ENCODE measurements around the gene LPIN3.
A peak's percentile ranks its signal among the peaks of the same experiment; 100 is the strongest.

The LPIN3 gene

GRCh38 chr20:41327178-41327577 lies 13.4 kb upstream of the LPIN3 start:
- no peak for DNase-seq (ENCODE audit: low read depth)

- DNase-seq (ENCODE audit: low read depth): peak; percentile 40
These were observed 10.9 kb upstream of the LPIN3 start for GRCh38 chr20:41329435-41330342.

DNA sequence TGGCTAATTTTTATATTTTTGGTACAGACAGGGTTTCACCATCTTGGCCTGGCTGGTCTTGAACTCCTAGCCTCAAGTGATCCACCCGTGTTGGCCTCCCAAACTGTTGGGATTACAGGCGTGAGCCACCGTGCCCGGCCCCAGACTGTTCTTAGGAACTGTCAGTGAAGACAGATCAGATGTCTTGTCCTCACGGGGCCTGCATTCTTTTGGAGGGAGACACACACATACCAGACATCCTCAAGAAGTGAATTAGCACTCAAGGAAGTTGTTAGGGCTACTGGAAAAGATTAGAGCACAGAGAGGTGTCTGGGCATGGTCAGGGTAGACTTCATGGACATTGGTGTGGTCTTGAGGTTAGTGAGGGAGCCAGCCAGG lies 10.3 kb upstream of the LPIN3 start:
- no peak for DNase-seq (ENCODE audit: low read depth)

DNA sequence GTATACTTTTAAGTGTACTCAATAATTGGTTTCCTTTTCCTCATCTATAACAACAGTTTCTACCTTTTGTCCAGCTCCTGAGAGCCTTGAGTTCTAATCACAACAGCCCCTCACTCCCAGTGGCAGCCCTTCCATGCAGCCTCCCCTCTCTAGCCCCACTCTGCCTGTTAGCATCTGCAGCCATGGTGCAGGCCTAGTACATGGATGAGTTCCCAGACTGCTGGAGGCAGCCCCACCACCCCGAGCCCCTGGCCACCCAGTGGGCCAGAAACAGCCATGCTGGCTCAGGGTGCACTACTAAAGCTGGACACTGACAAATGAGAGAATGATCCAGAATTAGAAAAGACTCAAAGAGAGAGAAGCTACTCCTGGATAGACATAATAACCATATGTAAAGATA lies 9.7 kb upstream of the LPIN3 start:
- no peak for DNase-seq (ENCODE audit: low read depth)

- DNase-seq (ENCODE audit: low read depth): no peak
These were observed 8.9 kb upstream of the LPIN3 start for GRCh38 chr20:41331731-41332130.

- DNase-seq (ENCODE audit: low read depth): no peak
These were observed 6.6 kb upstream of the LPIN3 start for GRCh38 chr20:41334036-41334435.

GRCh38 chr20:41334443-41335421 lies 5.9 kb upstream of the LPIN3 start:
- no peak for DNase-seq (ENCODE audit: low read depth)

GRCh38 chr20:41335591-41335990 lies 5.0 kb upstream of the LPIN3 start:
- no peak for DNase-seq (ENCODE audit: low read depth)

DNA sequence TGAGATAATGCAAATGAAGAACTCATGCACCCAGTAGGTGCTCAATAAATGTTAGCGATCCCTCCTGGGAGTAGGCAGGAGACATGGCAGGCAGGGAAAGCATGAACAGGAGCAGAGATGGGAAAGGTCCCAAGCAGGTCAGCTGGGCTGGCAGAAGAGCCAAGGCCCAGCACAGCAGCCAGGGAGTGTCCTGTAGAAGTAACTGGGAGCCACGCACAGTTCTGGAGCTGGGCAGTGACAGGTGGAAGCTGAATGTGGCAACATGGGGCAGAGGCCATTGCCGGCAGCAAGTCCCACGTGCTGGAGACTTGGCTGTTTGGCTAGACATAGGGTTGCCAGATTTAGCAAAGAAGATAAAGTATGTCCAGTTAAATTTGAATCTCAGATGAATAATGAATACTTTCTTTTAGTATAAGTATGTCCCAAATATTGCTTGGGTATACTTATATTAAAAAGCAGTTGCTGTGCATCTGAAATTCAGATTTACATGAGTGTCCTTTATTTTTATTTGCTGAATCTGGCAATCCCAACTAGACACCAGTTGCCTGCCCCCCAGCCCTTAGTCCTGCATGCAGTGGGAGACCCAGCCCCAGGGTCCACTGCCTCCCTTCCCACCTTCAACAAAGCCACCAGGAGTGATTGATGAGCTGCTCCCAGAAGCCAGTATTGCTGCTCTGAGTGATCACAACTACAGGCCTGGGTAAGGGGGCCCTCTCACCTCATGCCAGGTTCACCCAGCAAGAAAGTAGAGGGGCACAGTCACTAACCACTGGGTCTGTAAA lies 3.7 kb upstream of the LPIN3 start:
- no peak for DNase-seq (ENCODE audit: low read depth)

DNA sequence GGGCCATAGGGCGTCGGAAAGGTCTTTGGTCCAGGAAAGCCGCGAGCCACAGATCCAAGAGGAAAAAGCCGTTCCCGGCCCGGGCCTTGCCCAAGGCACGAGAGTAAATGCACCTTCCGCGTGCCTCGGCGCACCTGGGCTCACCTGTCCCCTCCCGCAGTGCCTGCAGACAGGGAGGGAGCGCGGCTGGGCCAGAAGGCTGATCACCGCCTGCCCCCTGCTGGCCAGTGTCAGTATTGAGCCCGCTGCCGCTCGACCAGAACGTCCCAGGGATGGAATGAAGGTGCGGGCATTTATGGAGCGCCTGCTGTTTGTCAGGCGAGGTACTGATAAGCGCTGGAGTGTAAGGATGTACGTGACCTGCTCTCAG lies 679 bp upstream of the LPIN3 start:
- DNase-seq (ENCODE audit: low read depth): peak; percentile 65

DNA sequence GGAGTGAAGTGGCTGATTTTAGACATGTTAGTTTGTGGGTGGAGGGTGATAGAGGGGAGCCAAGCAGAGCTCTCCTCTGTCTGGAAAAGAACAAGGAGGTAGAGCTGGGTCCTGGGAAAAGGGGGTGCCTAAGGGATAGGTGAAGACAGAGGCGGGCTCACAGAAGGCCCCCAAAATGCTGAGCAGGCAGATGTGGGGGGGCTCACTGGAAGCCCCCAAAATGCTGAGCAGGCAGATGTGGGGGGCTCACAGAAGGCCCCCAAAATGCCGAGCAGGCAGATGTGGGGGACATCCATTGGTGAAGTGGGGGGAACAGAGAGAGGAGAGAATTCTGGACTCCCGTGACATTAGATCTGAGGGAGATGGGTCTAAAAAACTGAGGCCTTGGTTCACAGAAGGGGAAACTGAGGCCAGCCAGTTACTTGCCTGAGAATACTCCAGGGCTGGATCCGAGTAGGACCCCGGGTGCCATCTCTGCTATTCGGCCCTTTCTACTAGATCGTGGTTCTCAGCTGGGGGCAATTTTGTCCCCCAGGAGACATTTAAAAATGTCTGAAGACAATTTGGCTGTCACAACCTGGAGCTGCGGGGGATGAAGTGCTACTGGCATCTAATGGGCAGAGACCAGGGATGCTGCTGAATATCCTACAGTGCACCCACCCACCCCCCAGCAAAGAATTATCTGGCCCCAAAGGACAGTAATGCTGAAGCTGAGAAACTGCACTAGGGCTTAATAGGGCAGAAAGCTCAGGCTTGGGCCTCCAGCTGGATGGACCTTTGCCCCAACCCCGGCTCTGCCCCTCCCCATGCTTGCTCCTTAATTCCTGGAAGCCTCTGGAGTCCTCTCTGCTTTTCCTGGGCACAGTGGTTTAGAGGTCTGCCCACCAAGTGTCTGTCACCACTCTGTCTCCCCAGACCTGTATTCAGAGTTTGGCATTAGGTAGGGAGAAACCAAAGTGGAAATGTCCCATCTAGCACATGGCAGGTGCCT lies 2.1 kb downstream of the LPIN3 start:
- DNase-seq (ENCODE audit: low read depth): no peak

- no peak for DNase-seq (ENCODE audit: low read depth)
These were observed 3.9 kb downstream of the LPIN3 start for GRCh38 chr20:41344477-41344876.

- DNase-seq (ENCODE audit: low read depth): no peak
These were observed 4.5 kb downstream of the LPIN3 start for GRCh38 chr20:41344938-41345728.

GRCh38 chr20:41345729-41346067 lies 5.1 kb downstream of the LPIN3 start:
- DNase-seq (ENCODE audit: low read depth): no peak

GRCh38 chr20:41347523-41348429 lies 7.2 kb downstream of the LPIN3 start:
- no peak for DNase-seq (ENCODE audit: low read depth)

DNA sequence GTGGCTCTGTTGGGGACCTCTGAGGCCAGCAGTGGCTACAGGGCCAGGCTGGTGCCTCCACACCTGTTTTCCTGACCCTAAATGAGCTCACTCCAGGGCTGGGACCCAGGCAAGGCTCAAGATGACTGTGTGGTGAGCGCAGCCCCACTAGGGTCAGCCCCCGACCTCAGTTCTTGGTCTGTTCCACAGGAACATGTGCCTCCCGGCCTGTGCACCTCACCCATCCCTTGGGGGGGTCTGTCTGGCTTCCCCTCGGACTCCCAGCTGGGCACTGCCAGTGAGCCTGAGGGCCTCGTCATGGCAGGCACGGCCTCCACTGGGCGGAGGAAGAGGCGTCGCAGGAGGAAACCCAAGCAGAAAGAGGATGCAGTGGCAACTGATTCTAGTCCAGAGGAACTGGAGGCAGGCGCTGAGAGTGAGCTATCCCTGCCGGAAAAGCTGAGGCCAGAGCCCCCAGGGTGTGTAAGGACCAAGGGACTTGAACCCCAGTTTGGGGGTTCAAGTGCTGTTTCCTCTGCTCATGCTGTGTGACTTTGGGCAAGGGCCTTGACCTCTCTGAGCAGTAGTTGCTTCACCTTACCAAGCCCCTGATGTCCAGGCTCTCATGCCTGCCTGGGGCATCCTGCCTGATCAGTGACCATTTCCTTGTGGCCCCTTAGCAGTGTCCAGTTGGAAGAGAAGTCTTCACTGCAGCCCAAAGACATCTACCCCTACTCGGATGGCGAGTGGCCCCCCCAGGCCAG lies 8.0 kb downstream of the LPIN3 start:
- DNase-seq (ENCODE audit: low read depth): no peak

GRCh38 chr20:41349266-41349665 lies 8.6 kb downstream of the LPIN3 start:
- DNase-seq (ENCODE audit: low read depth): no peak

DNA sequence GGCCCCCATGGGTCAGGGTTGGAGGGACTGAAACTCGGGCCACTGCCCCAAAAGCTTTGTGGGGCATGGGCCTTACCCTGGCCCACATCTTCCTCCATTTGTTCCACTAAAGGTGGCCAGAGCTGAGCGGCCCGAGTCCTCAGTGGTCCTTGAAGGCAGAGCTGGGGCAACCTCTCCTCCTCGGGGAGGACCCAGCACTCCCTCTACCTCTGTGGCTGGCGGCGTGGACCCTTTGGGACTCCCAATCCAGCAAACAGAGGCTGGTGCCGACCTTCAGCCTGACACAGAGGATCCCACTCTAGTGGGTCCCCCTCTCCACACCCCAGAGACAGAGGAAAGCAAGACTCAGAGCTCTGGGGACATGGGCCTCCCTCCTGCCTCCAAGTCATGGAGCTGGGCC lies 9.3 kb downstream of the LPIN3 start:
- no peak for DNase-seq (ENCODE audit: low read depth)

All from stimulated activated CD8-positive, alpha-beta memory T cell treated with anti-CD3 and anti-CD28 coated beads, Interleukin-12 subunit alpha, Interleukin-12 subunit beta, amount 100 ng/mL, for 4 hours (primary cell).